SK-N-SH treated with all-trans-retinoic acid at 6 μM for 48 hours (cell line): ENCODE data around the gene HSPG2.

ENCODE experiments used
- CSRNP3 ChIP-seq: fragments of 250-450 bp; sonication (Bioruptor Pico); IDR thresholded peaks from 2 replicates; pipeline ENCODE4 v1.5.1; 2021; ENCODE audit warnings: mild to moderate bottlenecking, moderate library complexity
- PATZ1 ChIP-seq: fragments of 250-450 bp; sonication (Bioruptor Pico); IDR thresholded peaks from 2 replicates; pipeline ENCODE4 v1.8.0; 2020; ENCODE audit warnings: mild to moderate bottlenecking, moderate library complexity, borderline replicate concordance
- TCF4 ChIP-seq: fragments of 250-450 bp; sonication (Bioruptor Pico); IDR thresholded peaks from 2 replicates; pipeline ENCODE4 v1.8.0; 2021; ENCODE audit warnings: mild to moderate bottlenecking, moderate library complexity, borderline replicate concordance
- ZFP30 ChIP-seq: fragments of 450-650 bp; formaldehyde crosslinking; IDR thresholded peaks from 2 replicates; pipeline ENCODE4 v1.5.0; 2022; ENCODE audit warnings: mild to moderate bottlenecking, moderate library complexity

GRCh38 chr1:21911205-21912001, 25.7 kb downstream of the HSPG2 start:
- TF ChIP-seq PATZ1 (no peak), CSRNP3 (CRISPR knock-in tag) (no peak), ZFP30 (CRISPR knock-in tag) (no peak), TCF4 (no peak)
